ENCODE results near the gene ZNF827.

ZNF827 gene

GRCh38 chr4:145757188-145757587, 181.4 kb downstream of the ZNF827 start:
- DNase-seq (ENCODE audit: low spot score), result no peak

GRCh38 chr4:145756244-145756643, 182.4 kb downstream of the ZNF827 start:
- DNase-seq (ENCODE audit: low spot score), result no peak

- DNase-seq (ENCODE audit: low spot score), result no peak
Measured at GRCh38 chr4:145755802-145756201, 182.8 kb downstream of the ZNF827 start.

DNA sequence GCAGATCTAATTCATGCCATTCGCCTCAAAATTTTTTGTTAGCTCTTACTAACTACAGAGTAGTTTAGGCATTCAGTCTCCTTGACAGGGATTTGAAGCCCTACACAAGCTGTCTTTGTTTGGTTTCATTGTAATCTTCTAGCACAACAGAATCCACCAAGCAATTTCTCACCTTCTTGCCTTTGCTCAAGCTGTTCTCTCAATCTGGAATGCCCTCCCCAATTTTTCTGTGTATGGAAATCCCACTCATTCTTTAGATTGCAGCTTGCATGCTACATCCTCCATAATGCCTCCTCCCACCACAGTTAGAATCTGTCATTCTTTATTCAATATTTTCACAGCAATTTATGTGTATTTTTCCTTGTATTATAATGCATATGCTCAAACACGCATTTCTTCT, 195.0 kb downstream of the ZNF827 start:
- DNase-seq (ENCODE audit: low spot score), result no peak

GRCh38 chr4:145740806-145741205, 197.8 kb downstream of the ZNF827 start:
- DNase-seq (ENCODE audit: low spot score), result no peak

GRCh38 chr4:145739845-145740244, 198.8 kb downstream of the ZNF827 start:
- no peak for DNase-seq (ENCODE audit: low spot score)

DNA sequence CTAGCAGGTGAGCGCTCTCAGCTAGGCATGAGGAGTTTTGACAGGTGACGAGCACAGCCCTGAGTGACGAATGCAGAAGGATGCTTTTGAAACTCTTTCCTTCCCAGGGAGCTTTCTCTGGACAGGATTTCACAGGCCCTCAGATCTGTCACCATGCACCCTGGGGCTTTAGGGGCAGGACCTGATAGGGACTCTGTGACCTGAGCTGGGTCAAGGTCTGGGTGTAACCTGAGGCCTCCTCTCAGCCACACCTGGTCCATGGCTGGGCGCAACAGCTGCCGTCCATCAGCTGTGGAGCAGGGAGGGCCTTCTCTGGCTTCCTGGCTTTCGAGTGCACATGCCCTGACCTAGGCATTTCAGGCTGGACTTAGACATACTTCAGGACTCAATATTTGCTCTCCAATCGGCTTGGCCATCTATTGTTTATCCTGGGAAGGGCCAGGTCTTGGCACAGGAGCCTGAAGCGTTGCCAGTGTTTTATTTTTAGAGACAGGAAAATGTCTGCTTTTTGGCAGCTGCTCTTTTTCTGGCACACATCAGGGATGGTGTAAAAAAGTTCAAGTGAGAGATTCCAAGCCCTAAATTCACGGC, 202.3 kb downstream of the ZNF827 start:
- DNase-seq (ENCODE audit: low spot score), result no peak

DNA sequence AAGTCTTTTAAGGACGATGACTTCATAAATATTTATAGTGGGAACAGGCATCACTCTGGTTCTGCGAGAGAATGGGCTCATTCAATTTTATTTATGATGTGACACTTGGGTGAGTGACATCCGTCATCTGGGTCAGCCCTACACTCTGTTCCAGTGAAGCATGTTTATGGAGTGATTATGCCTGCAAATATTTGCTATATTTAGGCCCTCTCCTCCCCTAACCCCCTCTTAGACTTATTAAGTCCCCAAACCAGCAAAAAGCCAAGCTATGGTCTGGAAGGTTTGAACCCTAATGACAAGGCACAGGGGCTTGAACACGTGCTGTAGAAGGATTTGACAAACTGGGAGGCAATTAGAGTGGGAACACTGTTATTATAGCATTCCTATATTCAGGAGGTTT, 202.8 kb downstream of the ZNF827 start:
- DNase-seq (ENCODE audit: low spot score), result no peak

GRCh38 chr4:145735347-145735675, 203.3 kb downstream of the ZNF827 start:
- DNase-seq (ENCODE audit: low spot score), result no peak

DNA sequence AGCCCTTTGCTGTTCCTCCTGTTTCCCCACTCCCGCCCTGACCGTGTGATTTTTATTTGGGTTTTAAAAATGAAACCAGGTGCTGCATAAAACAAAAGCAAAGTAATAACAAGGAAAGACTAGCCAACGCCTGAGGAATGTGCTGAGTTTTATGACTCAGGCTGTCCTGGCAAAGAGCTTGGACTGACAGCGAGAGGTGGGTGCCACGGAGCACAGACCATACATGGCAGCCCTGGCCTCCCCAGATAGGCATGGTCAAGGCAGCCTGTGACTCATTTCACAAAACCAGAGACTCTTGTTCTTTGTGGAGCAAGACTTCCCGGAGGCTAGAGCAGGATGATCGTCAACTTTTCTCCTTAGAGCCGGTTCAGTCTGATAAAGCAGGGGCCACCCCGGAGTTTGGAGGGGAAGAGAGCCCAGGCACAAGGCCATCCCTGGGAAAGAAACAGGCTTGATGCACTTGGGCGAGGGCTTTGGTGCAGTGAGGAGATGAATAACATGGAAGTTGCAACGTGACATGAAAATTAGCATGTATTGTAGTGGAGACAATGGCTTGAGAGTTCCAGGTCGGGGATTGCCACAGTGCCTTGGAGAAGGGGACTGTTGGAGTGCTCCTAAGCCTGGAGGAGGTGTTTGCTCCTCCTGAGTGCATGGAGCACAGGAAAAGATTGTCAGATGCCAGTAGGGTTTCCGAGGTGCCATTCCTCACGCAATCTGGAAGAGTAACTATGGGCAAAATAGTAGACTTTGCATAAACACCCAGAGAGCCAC, 203.9 kb downstream of the ZNF827 start:
- DNase-seq (ENCODE audit: low spot score), result no peak

DNA sequence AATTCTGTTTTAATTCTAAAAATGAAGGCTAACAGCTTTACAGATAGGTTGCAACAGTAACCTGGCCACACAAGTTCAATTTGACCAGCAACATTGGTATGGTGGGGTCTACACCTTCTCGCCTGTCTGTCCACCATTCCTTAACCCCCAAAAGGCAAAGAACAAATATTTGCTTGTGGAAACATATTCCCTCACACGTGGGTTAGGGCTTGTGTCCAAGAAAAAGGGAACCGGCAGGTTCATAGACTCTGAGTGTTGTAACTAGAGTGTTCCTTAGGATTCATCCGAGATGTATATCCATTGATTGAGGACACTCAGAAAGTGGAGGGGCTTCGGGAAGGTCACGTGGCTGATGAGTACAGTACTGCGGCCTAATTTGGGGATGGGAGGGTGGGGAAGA, 204.6 kb downstream of the ZNF827 start:
- DNase-seq (ENCODE audit: low spot score), result no peak

GRCh38 chr4:145732895-145733880, 205.4 kb downstream of the ZNF827 start:
- peak; percentile 86 for DNase-seq (ENCODE audit: low spot score)

DNA sequence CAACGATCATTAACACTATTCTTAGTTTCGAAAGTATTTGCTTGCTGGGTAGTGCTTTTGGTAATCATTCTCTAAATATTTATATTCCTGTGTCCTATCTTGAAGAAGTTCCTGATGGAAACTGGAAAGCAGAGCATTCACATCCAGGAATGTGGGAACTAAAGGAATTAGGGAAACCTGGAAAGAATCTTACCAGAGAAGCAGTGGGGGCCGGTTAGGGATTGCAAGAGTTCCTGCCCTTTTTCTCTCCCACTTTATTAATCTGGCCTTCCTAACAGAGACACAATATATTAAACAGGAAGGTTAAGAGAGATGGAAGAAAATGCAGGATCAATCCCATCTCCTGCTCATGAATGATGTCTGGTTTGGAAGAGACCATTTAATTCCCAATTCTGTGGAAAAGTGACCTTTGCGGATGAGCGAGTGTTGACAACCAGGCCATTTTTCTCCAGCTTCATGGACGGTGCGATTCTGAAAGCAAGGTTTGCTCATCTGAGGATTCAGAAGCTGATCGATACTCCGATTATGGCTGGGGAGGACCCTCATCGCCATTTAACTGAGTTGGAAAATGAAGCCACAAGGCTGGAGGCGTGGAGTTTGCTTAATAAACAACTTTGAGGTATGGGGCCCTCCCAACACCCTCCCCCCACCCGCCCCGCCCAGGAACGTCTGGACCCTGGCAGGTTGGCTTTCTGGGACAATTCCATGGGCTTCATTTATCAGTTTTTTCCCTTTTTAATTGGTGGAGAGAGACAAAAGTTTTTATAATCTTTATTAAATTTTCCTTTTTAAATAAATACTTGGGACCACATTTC, 206.4 kb downstream of the ZNF827 start:
- no peak for DNase-seq (ENCODE audit: low spot score)

GRCh38 chr4:145731028-145731427, 207.6 kb downstream of the ZNF827 start:
- DNase-seq (ENCODE audit: low spot score), result no peak

DNA sequence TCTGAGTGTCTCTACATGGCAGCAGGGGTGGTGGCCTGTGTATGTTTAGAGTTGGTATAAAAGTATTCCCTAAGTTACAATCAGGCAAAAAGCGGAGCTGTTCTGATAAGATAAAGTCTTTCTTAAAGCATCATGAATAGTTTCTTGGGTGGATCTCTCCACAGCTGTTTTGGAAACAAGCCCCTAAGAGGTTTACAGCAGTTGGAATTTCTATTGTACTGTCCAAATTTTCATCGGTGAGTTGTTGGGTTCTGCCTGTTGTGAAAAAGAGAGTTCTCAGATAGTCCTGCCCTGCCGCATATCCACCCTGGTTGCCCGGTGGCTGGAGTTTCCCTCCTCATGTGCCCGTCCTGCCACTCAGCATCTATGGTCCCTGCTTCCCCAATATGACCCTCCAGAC, 208.6 kb downstream of the ZNF827 start:
- DNase-seq (ENCODE audit: low spot score), result no peak

DNA sequence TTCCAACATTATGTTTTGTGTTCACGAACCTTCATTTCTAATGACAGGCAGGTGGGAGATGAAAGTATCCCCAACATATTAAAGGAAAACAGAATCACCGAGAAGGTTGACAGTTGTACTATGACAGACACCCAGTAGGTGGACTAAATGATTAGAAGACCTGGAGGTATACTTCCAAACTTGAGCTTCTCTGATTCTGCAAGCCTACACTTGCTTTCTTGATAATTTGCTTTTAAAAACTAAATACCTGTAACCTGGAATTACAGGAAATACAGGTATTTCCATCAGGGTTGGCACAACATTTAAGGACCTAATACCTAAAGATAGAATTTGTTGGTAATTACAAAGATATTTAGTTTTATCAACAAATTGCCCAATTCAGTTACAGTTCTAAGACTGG, 215.3 kb downstream of the ZNF827 start:
- no peak for DNase-seq (ENCODE audit: low spot score)

DNA sequence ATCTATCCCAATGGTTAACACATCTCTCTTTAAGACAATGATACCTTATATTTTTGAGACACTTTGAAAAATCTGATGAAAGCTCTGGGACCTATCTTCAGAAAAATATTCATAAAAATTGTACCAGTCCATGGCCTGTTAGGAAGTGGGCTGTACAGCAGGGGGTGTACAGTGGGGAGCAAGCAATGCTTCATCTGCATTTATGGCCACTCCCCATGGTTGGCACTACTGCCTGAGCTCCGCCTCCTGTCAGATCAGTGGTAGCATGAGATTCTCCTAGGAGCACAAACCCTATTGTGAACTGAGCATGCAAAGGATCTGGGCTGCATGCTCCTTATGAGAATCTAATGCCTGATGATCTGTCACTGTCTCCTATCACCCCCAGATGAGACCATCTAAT, 216.1 kb downstream of the ZNF827 start:
- no peak for DNase-seq (ENCODE audit: low spot score)

DNA sequence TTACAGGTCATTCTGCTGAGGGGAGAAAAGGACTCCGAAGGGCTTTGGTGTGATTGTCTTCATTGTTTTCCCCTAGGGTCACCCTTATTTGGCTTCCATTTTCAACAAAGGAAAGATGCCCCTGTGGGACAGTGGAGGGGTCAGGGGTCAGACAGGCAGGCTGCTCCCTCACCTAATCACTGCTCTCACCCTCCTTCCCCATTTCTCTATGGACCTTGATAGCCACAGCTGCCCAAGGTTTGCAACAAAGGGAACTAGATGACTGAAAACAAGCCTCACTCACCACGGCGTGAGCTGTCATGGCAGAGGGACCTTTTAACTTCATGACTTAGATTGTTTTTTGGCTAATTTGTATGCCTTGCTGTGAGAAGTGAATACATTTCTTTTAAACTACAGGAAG, 218.0 kb downstream of the ZNF827 start:
- DNase-seq (ENCODE audit: low spot score), result no peak

GRCh38 chr4:145719752-145720624, 218.6 kb downstream of the ZNF827 start:
- no peak for DNase-seq (ENCODE audit: low spot score)

- DNase-seq (ENCODE audit: low spot score), result no peak
Measured at GRCh38 chr4:145716661-145717200, 221.9 kb downstream of the ZNF827 start.

DNA sequence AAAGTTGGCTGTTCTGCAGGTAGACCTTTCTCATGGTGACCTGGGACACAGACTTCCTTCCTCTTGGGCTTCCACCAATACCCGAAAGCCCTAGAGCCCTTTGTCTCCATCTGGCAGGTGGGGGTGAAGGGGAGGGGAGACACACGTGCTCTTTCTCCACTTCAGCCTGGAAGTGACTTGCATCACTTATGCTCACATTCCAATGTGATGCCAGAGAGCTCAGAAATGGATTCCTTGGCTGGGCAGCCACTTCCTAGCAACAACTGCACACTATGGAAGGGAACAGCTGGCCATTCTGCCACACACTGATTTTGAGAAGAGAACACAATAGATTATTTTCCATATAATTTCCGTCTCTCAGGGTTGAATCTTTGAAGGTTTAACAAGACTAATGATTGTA, 222.4 kb downstream of the ZNF827 start:
- DNase-seq (ENCODE audit: low spot score), result no peak
